Neural cell (in vitro differentiated cells): Measurements from ENCODE around the gene SELENOV. TPM values are rescaled to one million over a fixed set of nuclear protein-coding genes. Genes with fewer than 3 reads are reported as not detected.

Experiments
- H2AFZ ChIP-seq: fragments of 200-600, 300-800 bp; sonication (generic), shearing (Covaris generic); 2 replicates; pipeline ENCODE4 v1.6.0; 2014; ENCODE audit warnings: low read depth, mild to moderate bottlenecking, antibody characterized with exemption, low read length, moderate library complexity
- H3F3A ChIP-seq: fragments of 200-600 bp; shearing (Covaris generic); 2 replicates; pipeline ENCODE4 v1.6.1; 2016; ENCODE audit warnings: mild to moderate bottlenecking, moderate library complexity, mixed read lengths, antibody characterized with exemption, low read length; ENCODE audit not compliant: insufficient read depth, poor library complexity, severe bottlenecking
- H3K27ac ChIP-seq: fragments of 200-600, 300-800 bp; sonication (generic), shearing (Covaris generic); 2 replicates; pipeline ENCODE4 v1.5.1; 2014; ENCODE audit warnings: mild to moderate bottlenecking, low read length, moderate library complexity
- H3K27me3 ChIP-seq: fragments of 300-800, 200-600 bp; sonication (generic), shearing (Covaris generic); 2 replicates; pipeline ENCODE4 v1.6.0; 2014; ENCODE audit warnings: mild to moderate bottlenecking, low read depth, low read length, moderate library complexity; ENCODE audit not compliant: insufficient read depth
- H3K36me3 ChIP-seq: fragments of 300-800, 200-600 bp; sonication (generic), shearing (Covaris generic); 2 replicates; pipeline ENCODE4 v1.5.1; 2014; ENCODE audit warnings: mild to moderate bottlenecking, antibody characterized with exemption, low read length, moderate library complexity; ENCODE audit not compliant: insufficient read depth
- H3K4me2 ChIP-seq: fragments of 300-800, 200-600 bp; sonication (generic), shearing (Covaris generic); 2 replicates; pipeline ENCODE4 v1.6.0; 2014; ENCODE audit warnings: mild to moderate bottlenecking, low read length
- H3K4me3 ChIP-seq: fragments of 300-800, 200-600 bp; sonication (generic), shearing (Covaris generic); 2 replicates; pipeline ENCODE4 v1.5.1; 2014; ENCODE audit warnings: mild to moderate bottlenecking, low read length, moderate library complexity
- H3K79me2 ChIP-seq: fragments of 200-600 bp; shearing (Covaris generic); replicated peaks from 2 replicates; pipeline ENCODE4 v1.6.0; 2014; ENCODE audit warnings: mild to moderate bottlenecking, low read length, moderate library complexity; ENCODE audit not compliant: insufficient read depth
- H3K9ac ChIP-seq: fragments of 300-800, 200-600 bp; sonication (generic), shearing (Covaris generic); 2 replicates; pipeline ENCODE4 v1.6.1; 2016; ENCODE audit warnings: mild to moderate bottlenecking, low read length, mixed read lengths
- H3K9me2 ChIP-seq: fragments of 200-600 bp; shearing (Covaris generic); 2 replicates; pipeline ENCODE4 v1.6.1; 2016; ENCODE audit warnings: mild to moderate bottlenecking, low read length, mixed read lengths; ENCODE audit not compliant: insufficient read depth
- H3K9me3 ChIP-seq: fragments of 200-600, 300-800 bp; sonication (generic), shearing (Covaris generic); 2 replicates; pipeline ENCODE4 v1.6.1; 2016; ENCODE audit warnings: mild to moderate bottlenecking, mixed run types, low read length, moderate library complexity, mixed read lengths
- H4K20me1 ChIP-seq: fragments of 200-600 bp; shearing (Covaris generic); 2 replicates; pipeline ENCODE4 v1.6.1; 2016; ENCODE audit warnings: mild to moderate bottlenecking, mixed run types; ENCODE audit not compliant: insufficient read depth
- EP300 ChIP-seq: fragments of 450-650 bp; conservative IDR thresholded peaks from 2 replicates; pipeline ENCODE4 v1.6.1; 2014; ENCODE audit warnings: antibody characterized with exemption, mild to moderate bottlenecking, moderate library complexity; ENCODE audit not compliant: poor library complexity, severe bottlenecking
- EZH2 ChIP-seq: fragments of 200-600, 300-800 bp; shearing (Covaris generic), sonication (generic); IDR thresholded peaks from 2 replicates; pipeline ENCODE4 v1.6.1; 2014; ENCODE audit warnings: antibody characterized with exemption, low read length, borderline replicate concordance, mild to moderate bottlenecking; ENCODE audit not compliant: insufficient read depth, poor library complexity, severe bottlenecking
- MXI1 ChIP-seq: fragments of 450-650 bp; conservative IDR thresholded peaks from 2 replicates; pipeline ENCODE4 v1.6.1; 2014; ENCODE audit warnings: antibody characterized with exemption, mild to moderate bottlenecking; ENCODE audit not compliant: poor library complexity, severe bottlenecking
- POLR2AphosphoS5 ChIP-seq: IDR thresholded peaks from 2 replicates; pipeline ENCODE4 v1.6.1; 2012
- RAD21 ChIP-seq: fragments of 450-650 bp; conservative IDR thresholded peaks from 2 replicates; pipeline ENCODE4 v1.6.1; 2014; ENCODE audit warnings: antibody characterized with exemption, mild to moderate bottlenecking, moderate library complexity
- SMC3 ChIP-seq: fragments of 450-650 bp; conservative IDR thresholded peaks from 2 replicates; pipeline ENCODE4 v1.6.1; 2014; ENCODE audit warnings: antibody characterized with exemption, mild to moderate bottlenecking, moderate library complexity; ENCODE audit not compliant: poor library complexity
- TAF1 ChIP-seq: IDR thresholded peaks from 2 replicates; pipeline ENCODE4 v1.6.1; 2012; ENCODE audit warnings: low read depth
- polyA plus RNA-seq: library from polyadenylated mRNA; depleted of rRNA; stranded (reverse); fragments of >200 nt; gene quantifications from 2 replicates; pipeline ENCODE4 v1.2.3, GENCODE V29; 2014
- TF ChIP-seq, protein P1 (sequence below): IDR thresholded peaks from 2 replicates; pipeline ENCODE4 v1.6.1; 2012; ENCODE audit warnings: borderline replicate concordance
- TF ChIP-seq, protein P2 (sequence below): fragments of 450-650 bp; IDR thresholded peaks from 2 replicates; pipeline ENCODE4 v1.5.1; 2014; ENCODE audit warnings: antibody characterized with exemption, mild to moderate bottlenecking, moderate library complexity; ENCODE audit not compliant: poor library complexity, severe bottlenecking

Gene SELENOV
- polyA plus RNA-seq, 1 donor from 2014 or later: 1.3 TPM

DNA sequence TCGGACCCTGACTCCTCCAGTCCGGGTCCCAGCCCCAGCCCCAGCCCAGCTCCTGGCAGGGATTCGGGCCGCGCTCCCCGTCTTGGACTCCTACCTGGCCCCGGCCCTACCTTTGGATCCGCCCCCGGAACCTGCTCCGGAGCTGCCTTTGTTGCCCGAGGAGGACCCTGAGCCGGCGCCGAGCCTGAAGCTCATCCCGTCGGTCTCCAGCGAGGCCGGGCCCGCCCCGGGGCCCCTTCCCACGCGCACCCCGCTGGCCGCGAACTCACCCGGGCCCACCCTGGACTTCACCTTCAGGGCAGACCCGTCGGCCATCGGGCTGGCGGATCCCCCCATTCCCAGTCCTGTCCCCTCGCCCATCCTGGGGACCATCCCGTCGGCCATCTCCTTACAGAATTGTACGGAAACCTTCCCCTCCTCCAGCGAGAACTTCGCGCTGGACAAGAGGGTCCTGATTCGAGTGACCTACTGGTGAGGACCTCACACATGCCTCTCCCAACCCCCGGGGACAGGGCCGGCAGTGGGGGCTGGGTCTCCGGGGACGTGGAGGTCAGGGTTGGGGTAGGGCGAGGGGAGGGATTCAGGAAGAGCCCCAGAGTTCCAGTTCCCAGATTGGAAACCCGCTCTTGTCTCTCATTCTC lies 732 bp downstream of the SELENOV start:
- no peak overlapping the region for H2AFZ ChIP-seq
- no peaks in the 10 kb centered on the region for H4K20me1 ChIP-seq
- H3K9ac ChIP-seq: peak overlapping the region; percentile 26
- H3K36me3 ChIP-seq: no peaks in the 10 kb centered on the region
- no peak overlapping the region for H3K27ac ChIP-seq
- H3K4me3 ChIP-seq: peak overlapping the region; percentile 62
- H3F3A ChIP-seq: no peaks in the 10 kb centered on the region
- TF ChIP-seq, protein P1, sequence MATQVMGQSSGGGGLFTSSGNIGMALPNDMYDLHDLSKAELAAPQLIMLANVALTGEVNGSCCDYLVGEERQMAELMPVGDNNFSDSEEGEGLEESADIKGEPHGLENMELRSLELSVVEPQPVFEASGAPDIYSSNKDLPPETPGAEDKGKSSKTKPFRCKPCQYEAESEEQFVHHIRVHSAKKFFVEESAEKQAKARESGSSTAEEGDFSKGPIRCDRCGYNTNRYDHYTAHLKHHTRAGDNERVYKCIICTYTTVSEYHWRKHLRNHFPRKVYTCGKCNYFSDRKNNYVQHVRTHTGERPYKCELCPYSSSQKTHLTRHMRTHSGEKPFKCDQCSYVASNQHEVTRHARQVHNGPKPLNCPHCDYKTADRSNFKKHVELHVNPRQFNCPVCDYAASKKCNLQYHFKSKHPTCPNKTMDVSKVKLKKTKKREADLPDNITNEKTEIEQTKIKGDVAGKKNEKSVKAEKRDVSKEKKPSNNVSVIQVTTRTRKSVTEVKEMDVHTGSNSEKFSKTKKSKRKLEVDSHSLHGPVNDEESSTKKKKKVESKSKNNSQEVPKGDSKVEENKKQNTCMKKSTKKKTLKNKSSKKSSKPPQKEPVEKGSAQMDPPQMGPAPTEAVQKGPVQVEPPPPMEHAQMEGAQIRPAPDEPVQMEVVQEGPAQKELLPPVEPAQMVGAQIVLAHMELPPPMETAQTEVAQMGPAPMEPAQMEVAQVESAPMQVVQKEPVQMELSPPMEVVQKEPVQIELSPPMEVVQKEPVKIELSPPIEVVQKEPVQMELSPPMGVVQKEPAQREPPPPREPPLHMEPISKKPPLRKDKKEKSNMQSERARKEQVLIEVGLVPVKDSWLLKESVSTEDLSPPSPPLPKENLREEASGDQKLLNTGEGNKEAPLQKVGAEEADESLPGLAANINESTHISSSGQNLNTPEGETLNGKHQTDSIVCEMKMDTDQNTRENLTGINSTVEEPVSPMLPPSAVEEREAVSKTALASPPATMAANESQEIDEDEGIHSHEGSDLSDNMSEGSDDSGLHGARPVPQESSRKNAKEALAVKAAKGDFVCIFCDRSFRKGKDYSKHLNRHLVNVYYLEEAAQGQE: no peak
- TF ChIP-seq SMC3 (no peak), POLR2AphosphoS5 (no peak), EZH2 (no peak), RAD21 (no peak), EP300 (no peak), TAF1 (no peak), MXI1 (no peak)
- TF ChIP-seq, protein P2, sequence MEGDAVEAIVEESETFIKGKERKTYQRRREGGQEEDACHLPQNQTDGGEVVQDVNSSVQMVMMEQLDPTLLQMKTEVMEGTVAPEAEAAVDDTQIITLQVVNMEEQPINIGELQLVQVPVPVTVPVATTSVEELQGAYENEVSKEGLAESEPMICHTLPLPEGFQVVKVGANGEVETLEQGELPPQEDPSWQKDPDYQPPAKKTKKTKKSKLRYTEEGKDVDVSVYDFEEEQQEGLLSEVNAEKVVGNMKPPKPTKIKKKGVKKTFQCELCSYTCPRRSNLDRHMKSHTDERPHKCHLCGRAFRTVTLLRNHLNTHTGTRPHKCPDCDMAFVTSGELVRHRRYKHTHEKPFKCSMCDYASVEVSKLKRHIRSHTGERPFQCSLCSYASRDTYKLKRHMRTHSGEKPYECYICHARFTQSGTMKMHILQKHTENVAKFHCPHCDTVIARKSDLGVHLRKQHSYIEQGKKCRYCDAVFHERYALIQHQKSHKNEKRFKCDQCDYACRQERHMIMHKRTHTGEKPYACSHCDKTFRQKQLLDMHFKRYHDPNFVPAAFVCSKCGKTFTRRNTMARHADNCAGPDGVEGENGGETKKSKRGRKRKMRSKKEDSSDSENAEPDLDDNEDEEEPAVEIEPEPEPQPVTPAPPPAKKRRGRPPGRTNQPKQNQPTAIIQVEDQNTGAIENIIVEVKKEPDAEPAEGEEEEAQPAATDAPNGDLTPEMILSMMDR: no peak
- no peaks in the 10 kb centered on the region for H3K9me2 ChIP-seq
- H3K27me3 ChIP-seq: peaks cover 39% of the 10 kb centered on the region
- H3K79me2 ChIP-seq: no peaks in the 10 kb centered on the region
- no peaks in the 10 kb centered on the region for H3K9me3 ChIP-seq
- no peak overlapping the region for H3K4me2 ChIP-seq

DNA sequence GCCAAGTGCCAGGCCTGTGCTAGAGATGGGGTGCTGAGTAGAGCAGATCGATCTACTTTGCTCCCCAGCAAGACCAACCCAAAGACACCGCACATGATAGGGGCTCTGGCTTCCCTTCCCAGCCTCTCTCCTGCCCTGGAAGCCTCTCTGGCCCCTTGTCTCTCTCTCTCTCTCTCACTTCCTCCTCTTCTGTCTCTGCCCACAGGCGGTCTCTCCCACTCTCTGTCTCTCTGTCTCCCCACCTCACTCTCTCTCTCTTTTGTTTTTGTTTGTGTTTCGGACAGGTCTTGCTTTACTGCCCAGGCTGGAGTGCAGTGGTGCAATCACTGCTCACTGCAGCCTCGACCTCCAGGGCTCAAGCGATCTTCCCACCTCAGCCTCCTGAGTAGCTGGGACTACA lies 1.3 kb downstream of the SELENOV start:
- Histone ChIP-seq H4K20me1 (no peaks in the 10 kb centered on the region), H3K36me3 (no peaks in the 10 kb centered on the region), H3K4me3 (no peak overlapping the region), H3K27me3 (peaks cover 39% of the 10 kb centered on the region), H3F3A (no peaks in the 10 kb centered on the region), H3K9me2 (no peaks in the 10 kb centered on the region), H3K9me3 (no peaks in the 10 kb centered on the region), H3K4me2 (no peak overlapping the region), H3K27ac (no peak overlapping the region), H3K9ac (no peak overlapping the region), H2AFZ (no peak overlapping the region), H3K79me2 (no peaks in the 10 kb centered on the region)
- TF ChIP-seq EP300 (no peak), POLR2AphosphoS5 (no peak), RAD21 (no peak), MXI1 (no peak), TAF1 (no peak), EZH2 (no peak), SMC3 (no peak)
- TF ChIP-seq, protein P1: no peak
- TF ChIP-seq, protein P2: no peak
